Nephron progenitor cell (in vitro differentiated cells): Measurements from ENCODE around the gene TCEA3.

ENCODE experiments used
- DNase-seq: peaks from one replicate; pipeline ENCODE4 v3.0.0; 2021
- H3K27ac Mint-ChIP-seq: 2 replicates; pipeline ENCODE4 v1.8.0; 2021; ENCODE audit warnings: mild to moderate bottlenecking, moderate library complexity, mixed read lengths
- H3K27me3 Mint-ChIP-seq: 2 replicates; pipeline ENCODE4 v1.8.0; 2021; ENCODE audit warnings: mild to moderate bottlenecking, low read depth, mixed read lengths; ENCODE audit not compliant: poor library complexity
- H3K36me3 Mint-ChIP-seq: 2 replicates; pipeline ENCODE4 v1.8.0; 2021; ENCODE audit warnings: low read depth, mixed read lengths
- H3K4me1 Mint-ChIP-seq: 2 replicates; pipeline ENCODE4 v1.8.0; 2021; ENCODE audit warnings: mixed read lengths
- H3K4me3 Mint-ChIP-seq: 2 replicates; pipeline ENCODE4 v1.8.0; 2021; ENCODE audit warnings: mild to moderate bottlenecking, moderate library complexity, mixed read lengths
- H3K9me3 Mint-ChIP-seq: 2 replicates; pipeline ENCODE4 v1.8.0; 2021; ENCODE audit warnings: mild to moderate bottlenecking, moderate library complexity, mixed read lengths
- CTCF ChIP-seq: fragments of 200-600 bp; sonication (generic); IDR thresholded peaks from 2 replicates; pipeline ENCODE4 v1.5.0; 2021; ENCODE audit warnings: antibody characterized with exemption

The TCEA3 gene

GRCh38 chr1:23469372-23469982 is 44.9 kb upstream of the TCEA3 start:
- no peaks in the 10 kb centered on the region for H3K36me3 Mint-ChIP-seq
- H3K27ac Mint-ChIP-seq: no peak overlapping the region
- H3K9me3 Mint-ChIP-seq: no peaks in the 10 kb centered on the region
- H3K4me3 Mint-ChIP-seq: no peak overlapping the region
- peaks cover 29% of the 10 kb centered on the region for H3K4me1 Mint-ChIP-seq
- H3K27me3 Mint-ChIP-seq: peaks cover 3% of the 10 kb centered on the region
- DNase-seq: no peak
- TF ChIP-seq CTCF: no peak

GRCh38 chr1:23466423-23466989 is 42.0 kb upstream of the TCEA3 start:
- Mint-ChIP-seq H3K27ac (no peak overlapping the region), H3K27me3 (peaks cover 3% of the 10 kb centered on the region), H3K9me3 (no peaks in the 10 kb centered on the region), H3K4me1 (peaks cover 11% of the 10 kb centered on the region), H3K36me3 (peaks cover 5% of the 10 kb centered on the region), H3K4me3 (no peak overlapping the region)
- DNase-seq: no peak
- TF ChIP-seq CTCF: no peak

GRCh38 chr1:23463286-23463685 is 38.7 kb upstream of the TCEA3 start:
- TF ChIP-seq CTCF: no peak
- Mint-ChIP-seq H3K27ac (no peak overlapping the region), H3K4me3 (no peak overlapping the region), H3K36me3 (peaks cover 14% of the 10 kb centered on the region), H3K9me3 (no peaks in the 10 kb centered on the region), H3K4me1 (peaks cover 4% of the 10 kb centered on the region), H3K27me3 (peaks cover 3% of the 10 kb centered on the region)
- DNase-seq: no peak

- Mint-ChIP-seq H3K27me3 (peaks cover 3% of the 10 kb centered on the region), H3K4me1 (peaks cover 4% of the 10 kb centered on the region), H3K27ac (no peak overlapping the region), H3K9me3 (no peaks in the 10 kb centered on the region), H3K36me3 (peaks cover 18% of the 10 kb centered on the region), H3K4me3 (no peak overlapping the region)
- DNase-seq: no peak
- TF ChIP-seq CTCF: no peak
These were observed 38.2 kb upstream of the TCEA3 start for GRCh38 chr1:23462766-23463165.

GRCh38 chr1:23461050-23461449 is 36.5 kb upstream of the TCEA3 start:
- Mint-ChIP-seq H3K36me3 (peaks cover 19% of the 10 kb centered on the region), H3K27me3 (peaks cover 3% of the 10 kb centered on the region), H3K27ac (no peak overlapping the region), H3K4me1 (peaks cover 4% of the 10 kb centered on the region), H3K4me3 (no peak overlapping the region), H3K9me3 (no peaks in the 10 kb centered on the region)
- no peak for DNase-seq
- no peak for TF ChIP-seq CTCF

GRCh38 chr1:23460519-23460918 is 36.0 kb upstream of the TCEA3 start:
- H3K9me3 Mint-ChIP-seq: no peaks in the 10 kb centered on the region
- H3K27ac Mint-ChIP-seq: no peak overlapping the region
- peaks cover 1% of the 10 kb centered on the region for H3K27me3 Mint-ChIP-seq
- no peak overlapping the region for H3K4me3 Mint-ChIP-seq
- H3K36me3 Mint-ChIP-seq: peaks cover 19% of the 10 kb centered on the region
- TF ChIP-seq CTCF: no peak
- H3K4me1 Mint-ChIP-seq: no peaks in the 10 kb centered on the region
- no peak for DNase-seq
